DND-41 (cell line): ENCODE data around the gene SH3RF3.

Experiments used
- ATAC-seq: fragments of 200-7000 bp; cut with Tn5 transposase; 3 replicates; pipeline ENCODE4 v1.9.1; 2021; ENCODE audit warnings: low read depth; ENCODE audit not compliant: insufficient read depth
- DNase-seq: peaks from one replicate; pipeline ENCODE4 v3.0.0-alpha.2; 2020
- H2AFZ ChIP-seq: 2 replicates; pipeline ENCODE4 v1.6.0; 2012; ENCODE audit warnings: low read depth, low read length
- H3K27ac ChIP-seq: 2 replicates; pipeline ENCODE4 v1.5.1; 2012; ENCODE audit warnings: low read length, inconsistent platforms
- H3K27me3 ChIP-seq: fragments of 200-600 bp; sonication (generic); 2 replicates; pipeline ENCODE4 v1.6.0; 2012; ENCODE audit warnings: low read length, mild to moderate bottlenecking, inconsistent platforms; ENCODE audit not compliant: insufficient read depth, poor library complexity
- H3K36me3 ChIP-seq: 2 replicates; pipeline ENCODE4 v1.5.1; 2012; ENCODE audit warnings: low read length, inconsistent platforms; ENCODE audit not compliant: insufficient read depth
- H3K4me1 ChIP-seq: 2 replicates; pipeline ENCODE4 v1.5.1; 2012; ENCODE audit warnings: mild to moderate bottlenecking, low read length; ENCODE audit not compliant: insufficient read depth
- H3K4me2 ChIP-seq: 2 replicates; pipeline ENCODE4 v1.6.0; 2012; ENCODE audit warnings: mild to moderate bottlenecking, moderate library complexity, low read length, inconsistent platforms; ENCODE audit not compliant: insufficient read depth
- H3K4me3 ChIP-seq, 2 experiments: fragments of 200-600 bp in 1 of 2; shearing (Covaris generic) in 1 of 2; 2 replicates each; pipeline ENCODE4 v1.5.1; 2012 to 2016; ENCODE audit warnings: inconsistent platforms in 2 of 2, low read length in 2 of 2, mild to moderate bottlenecking in 2 of 2, low read depth in 1 of 2, moderate library complexity in 1 of 2
- H3K79me2 ChIP-seq: 2 replicates; pipeline ENCODE4 v1.6.0; 2012; ENCODE audit warnings: low read length, inconsistent platforms; ENCODE audit not compliant: insufficient read depth
- H3K9ac ChIP-seq: 2 replicates; pipeline ENCODE4 v1.6.0; 2012; ENCODE audit warnings: low read depth, mild to moderate bottlenecking, inconsistent platforms, low read length, moderate library complexity
- H3K9me3 ChIP-seq: 2 replicates; pipeline ENCODE4 v1.5.1; 2012; ENCODE audit warnings: low read length, moderate library complexity, mild to moderate bottlenecking, inconsistent platforms; ENCODE audit not compliant: insufficient read depth, severe bottlenecking
- H4K20me1 ChIP-seq: 2 replicates; pipeline ENCODE4 v1.6.0; 2012; ENCODE audit warnings: low read length; ENCODE audit not compliant: insufficient read depth
- CTCF ChIP-seq: IDR thresholded peaks from 2 replicates; pipeline ENCODE4 v1.5.1; 2012; ENCODE audit warnings: borderline replicate concordance, low read length, moderate library complexity, mild to moderate bottlenecking; ENCODE audit not compliant: poor library complexity, severe bottlenecking; ENCODE audit errors: extremely low read depth
- EZH2 ChIP-seq: IDR thresholded peaks from 3 replicates; pipeline ENCODE4 v1.6.1; 2012; ENCODE audit warnings: borderline replicate concordance, low read depth, mild to moderate bottlenecking, moderate library complexity, low read length, inconsistent platforms; ENCODE audit not compliant: severe bottlenecking

The SH3RF3 gene

GRCh38 chr2:109255654-109256053 lies 126.6 kb downstream of the SH3RF3 start:
- no peak overlapping the region for H3K4me3 ChIP-seq
- H3K9ac ChIP-seq: no peak overlapping the region
- H3K4me2 ChIP-seq: no peak overlapping the region
- H3K27me3 ChIP-seq: peaks cover 33% of the 10 kb centered on the region
- peaks cover 17% of the 10 kb centered on the region for H4K20me1 ChIP-seq
- TF ChIP-seq CTCF: no peak
- TF ChIP-seq EZH2: no peak
- no peak overlapping the region for H3K27ac ChIP-seq
- H2AFZ ChIP-seq: no peak overlapping the region
- no peaks in the 10 kb centered on the region for H3K79me2 ChIP-seq
- ATAC-seq: no peak
- no peaks in the 10 kb centered on the region for H3K36me3 ChIP-seq
- DNase-seq: no peak
- no peaks in the 10 kb centered on the region for H3K9me3 ChIP-seq
- H3K4me1 ChIP-seq: no peaks in the 10 kb centered on the region

GRCh38 chr2:109256111-109256510 lies 127.1 kb downstream of the SH3RF3 start:
- Histone ChIP-seq H3K27ac (no peak overlapping the region), H3K79me2 (no peaks in the 10 kb centered on the region), H2AFZ (no peak overlapping the region), H3K9ac (no peak overlapping the region), H3K9me3 (no peaks in the 10 kb centered on the region), H3K27me3 (peaks cover 32% of the 10 kb centered on the region), H4K20me1 (peaks cover 17% of the 10 kb centered on the region), H3K36me3 (no peaks in the 10 kb centered on the region), H3K4me3 (no peak overlapping the region), H3K4me2 (no peak overlapping the region), H3K4me1 (no peaks in the 10 kb centered on the region)
- DNase-seq: no peak
- no peak for TF ChIP-seq EZH2
- no peak for TF ChIP-seq CTCF
- ATAC-seq: no peak

GRCh38 chr2:109256921-109257320 lies 127.9 kb downstream of the SH3RF3 start:
- no peaks in the 10 kb centered on the region for H3K79me2 ChIP-seq
- no peaks in the 10 kb centered on the region for H3K36me3 ChIP-seq
- no peaks in the 10 kb centered on the region for H3K9me3 ChIP-seq
- H3K27ac ChIP-seq: no peak overlapping the region
- H3K4me3 ChIP-seq: no peak overlapping the region
- H3K9ac ChIP-seq: no peak overlapping the region
- ATAC-seq (no peak), DNase-seq (no peak)
- no peak overlapping the region for H3K4me2 ChIP-seq
- H4K20me1 ChIP-seq: peaks cover 17% of the 10 kb centered on the region
- no peak overlapping the region for H2AFZ ChIP-seq
- peaks cover 31% of the 10 kb centered on the region for H3K27me3 ChIP-seq
- TF ChIP-seq EZH2 (no peak), CTCF (no peak)
- no peaks in the 10 kb centered on the region for H3K4me1 ChIP-seq

- no peak overlapping the region for H3K4me3 ChIP-seq
- peaks cover 31% of the 10 kb centered on the region for H3K27me3 ChIP-seq
- H3K9me3 ChIP-seq: no peaks in the 10 kb centered on the region
- no peak overlapping the region for H3K4me2 ChIP-seq
- peaks cover 17% of the 10 kb centered on the region for H4K20me1 ChIP-seq
- ATAC-seq (no peak), DNase-seq (no peak)
- no peak overlapping the region for H3K9ac ChIP-seq
- no peak overlapping the region for H2AFZ ChIP-seq
- no peaks in the 10 kb centered on the region for H3K4me1 ChIP-seq
- no peaks in the 10 kb centered on the region for H3K36me3 ChIP-seq
- TF ChIP-seq EZH2: no peak
- TF ChIP-seq CTCF: no peak
- H3K27ac ChIP-seq: no peak overlapping the region
- no peaks in the 10 kb centered on the region for H3K79me2 ChIP-seq
Measured at GRCh38 chr2:109257653-109258052, 128.6 kb downstream of the SH3RF3 start.
